Upper lobe of right lung (tissue), 1 donor: ENCODE measurements around the gene RDX. TPM values are rescaled to one million over a fixed set of nuclear protein-coding genes. Genes with fewer than 3 reads are reported as not detected.

Experiments
- ATAC-seq: fragments of 200-7000 bp; cut with Tn5 transposase; one replicate; pipeline ENCODE4 v1.9.1; 2020; ENCODE audit warnings: mild to moderate bottlenecking, moderate library complexity
- DNase-seq: peaks from one replicate; pipeline ENCODE4 v3.0.0-alpha.2; 2020
- H3K27ac ChIP-seq: fragments of 200-600 bp; one replicate; pipeline ENCODE4 v1.8.0; 2022
- H3K27me3 ChIP-seq: fragments of 200-600 bp; one replicate; pipeline ENCODE4 v1.8.0; 2022; ENCODE audit warnings: mild to moderate bottlenecking
- H3K36me3 ChIP-seq: fragments of 200-600 bp; one replicate; pipeline ENCODE4 v1.8.0; 2022
- H3K4me1 ChIP-seq: fragments of 200-600 bp; one replicate; pipeline ENCODE4 v1.8.0; 2022
- H3K4me3 ChIP-seq: fragments of 200-600 bp; one replicate; pipeline ENCODE4 v1.8.0; 2022; ENCODE audit warnings: mild to moderate bottlenecking
- H3K9me3 ChIP-seq: fragments of 200-600 bp; one replicate; pipeline ENCODE4 v1.8.0; 2022
- CTCF ChIP-seq: fragments of 200-600 bp; IDR thresholded peaks from one replicate; pipeline ENCODE4 v1.8.0; 2022; ENCODE audit warnings: antibody characterized with exemption
- intact Hi-C: fragments of 100-400 bp; cut with DNase I; formaldehyde crosslinking; loops from one replicate; pipeline ENCODE4 v1.11.0; 2022
- total RNA-seq: library from RNA; stranded (reverse); fragmentation: NEBNext Ultra II Directional; extraction: Animal tissue kit (Norgen Biotek cat#: 25700); gene quantifications from one replicate; pipeline ENCODE4 v1.2.1, GENCODE V29; 2021
- donor health status: DM: no; HTN: yes; CAD: no; lungs with severe emphysema.

The RDX gene
- total RNA-seq, 1 donor from 2014 or later, result 146 TPM

GRCh38 chr11:110179064-110179463, 117.3 kb downstream of the RDX start:
- intact Hi-C loops, result no loop called here
- ATAC-seq, result no peak
- no peak for TF ChIP-seq CTCF
- H3K36me3 ChIP-seq, result no peaks in the 10 kb centered on the region
- no peak overlapping the region for H3K27ac ChIP-seq
- no peaks in the 10 kb centered on the region for H3K4me1 ChIP-seq
- H3K4me3 ChIP-seq, result no peak overlapping the region
- no peak for DNase-seq
- H3K27me3 ChIP-seq, result no peaks in the 10 kb centered on the region
- no peaks in the 10 kb centered on the region for H3K9me3 ChIP-seq

DNA sequence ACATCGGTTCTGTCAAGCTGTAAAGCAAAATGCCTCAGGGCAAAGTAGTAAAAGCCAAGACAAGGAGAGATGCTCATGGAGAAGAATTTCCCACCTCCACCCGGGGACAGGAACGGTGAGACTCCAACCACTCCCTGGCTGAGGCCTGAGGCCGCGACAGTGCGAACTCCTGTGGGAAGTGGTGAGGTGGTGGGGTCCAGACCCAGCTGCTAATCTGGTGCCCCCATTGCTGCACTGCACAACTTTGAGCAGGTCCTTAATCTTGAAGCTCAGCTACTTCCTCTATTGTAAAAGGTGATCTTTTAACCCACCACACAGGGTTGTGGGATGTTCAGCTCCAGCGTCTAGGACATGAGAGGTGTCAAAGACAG, 119.3 kb downstream of the RDX start:
- no peak for ATAC-seq
- H3K27me3 ChIP-seq, result no peaks in the 10 kb centered on the region
- no peaks in the 10 kb centered on the region for H3K4me1 ChIP-seq
- H3K9me3 ChIP-seq, result no peaks in the 10 kb centered on the region
- DNase-seq, result no peak
- TF ChIP-seq CTCF, result no peak
- intact Hi-C loops, result no loop called here
- no peak overlapping the region for H3K27ac ChIP-seq
- no peak overlapping the region for H3K4me3 ChIP-seq
- no peaks in the 10 kb centered on the region for H3K36me3 ChIP-seq

DNA sequence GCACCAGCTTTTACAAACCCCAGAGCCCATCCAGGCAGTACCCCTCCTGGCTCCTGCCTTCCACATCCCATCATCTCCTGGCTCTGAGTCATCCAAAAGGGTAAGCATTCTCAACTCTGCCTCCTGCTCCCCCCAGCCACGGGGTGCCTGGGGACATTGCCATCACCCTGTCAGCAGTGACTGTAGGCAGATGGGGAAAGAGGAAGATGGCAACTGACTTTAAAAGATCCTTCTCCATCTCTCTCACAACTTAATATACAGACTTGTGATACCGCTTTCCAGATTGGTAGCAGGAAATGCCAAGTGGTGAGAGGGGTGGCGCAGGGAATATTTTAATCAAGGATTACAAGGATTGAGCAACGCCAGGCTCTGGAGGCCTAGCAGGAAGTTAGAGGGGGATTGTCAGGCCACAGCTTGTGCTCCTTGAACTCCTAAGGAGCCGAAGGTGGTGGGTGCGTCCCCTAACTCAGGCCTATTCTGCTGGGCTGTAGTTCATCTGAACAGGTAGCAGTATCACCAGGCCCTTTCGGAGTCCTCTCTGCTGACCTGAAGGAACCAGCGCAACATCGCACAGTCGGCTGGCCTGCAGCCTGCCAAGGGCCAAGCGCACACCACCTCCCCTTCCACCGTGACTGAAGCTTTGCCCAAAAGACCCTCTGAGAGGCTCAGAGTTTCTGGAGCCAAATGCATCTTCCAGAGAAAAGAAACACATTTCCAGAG, 119.9 kb downstream of the RDX start:
- Histone ChIP-seq H3K36me3 (no peaks in the 10 kb centered on the region), H3K9me3 (no peaks in the 10 kb centered on the region), H3K27me3 (no peaks in the 10 kb centered on the region), H3K27ac (no peak overlapping the region), H3K4me3 (no peak overlapping the region), H3K4me1 (no peaks in the 10 kb centered on the region)
- no peak for TF ChIP-seq CTCF
- intact Hi-C loops, result no loop called here
- ATAC-seq (peak; percentile 11), DNase-seq (no peak)

DNA sequence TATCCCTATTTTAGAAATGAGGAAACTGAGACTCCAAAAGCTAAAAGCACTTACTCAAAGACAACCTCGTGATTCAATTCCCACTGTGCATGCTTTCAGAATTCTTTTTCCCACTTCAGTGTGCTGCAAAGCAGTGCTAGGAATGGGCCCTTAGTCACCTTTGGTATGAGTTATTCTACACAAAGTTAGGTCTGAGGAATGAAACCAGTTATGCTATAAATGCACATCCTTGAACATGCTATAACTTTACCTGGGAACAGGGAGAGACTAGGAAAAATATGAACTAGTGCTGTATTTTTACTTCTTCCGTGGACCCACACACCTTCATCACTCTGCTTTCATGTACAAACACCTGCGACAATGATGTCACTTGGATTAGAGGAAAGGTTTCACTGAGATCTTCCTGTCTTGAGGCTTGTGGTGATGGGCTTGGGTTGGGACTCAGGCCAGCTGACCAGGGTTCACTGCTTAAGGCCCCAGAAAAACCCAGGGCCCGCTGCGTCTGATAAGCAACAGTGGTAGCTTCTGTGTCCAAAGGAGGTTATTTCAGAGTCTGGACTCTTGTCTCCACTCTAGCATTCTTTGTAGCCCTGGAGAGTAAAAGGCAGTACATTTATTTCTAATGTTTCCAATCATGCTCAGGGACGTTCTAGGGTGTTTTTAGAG, 121.6 kb downstream of the RDX start:
- Histone ChIP-seq H3K9me3 (no peaks in the 10 kb centered on the region), H3K4me1 (no peaks in the 10 kb centered on the region), H3K27me3 (no peaks in the 10 kb centered on the region), H3K36me3 (no peaks in the 10 kb centered on the region), H3K27ac (peak overlapping the region; percentile 20), H3K4me3 (peak overlapping the region; percentile 9)
- DNase-seq, result no peak
- peak; percentile 59 for ATAC-seq
- intact Hi-C loops, result no loop called here
- no peak for TF ChIP-seq CTCF

- peak; percentile 93 for ATAC-seq
- intact Hi-C loops, result no loop called here
- Histone ChIP-seq H3K27ac (peak overlapping the region; percentile 20), H3K4me3 (peak overlapping the region; percentile 9), H3K9me3 (no peaks in the 10 kb centered on the region), H3K36me3 (no peaks in the 10 kb centered on the region), H3K27me3 (no peaks in the 10 kb centered on the region), H3K4me1 (no peaks in the 10 kb centered on the region)
- TF ChIP-seq CTCF, result peak; percentile 74
- peak; percentile 83 for DNase-seq
These were observed 122.4 kb downstream of the RDX start for GRCh38 chr11:110173811-110174644.
